ENCODE measurements around the gene YWHAQ. TPM values are rescaled to one million over a fixed set of nuclear protein-coding genes. Genes with fewer than 3 reads are reported as not detected.

The YWHAQ gene
- 100 to 1,000 TPM; 184 to 258 TPM for total RNA-seq

DNA sequence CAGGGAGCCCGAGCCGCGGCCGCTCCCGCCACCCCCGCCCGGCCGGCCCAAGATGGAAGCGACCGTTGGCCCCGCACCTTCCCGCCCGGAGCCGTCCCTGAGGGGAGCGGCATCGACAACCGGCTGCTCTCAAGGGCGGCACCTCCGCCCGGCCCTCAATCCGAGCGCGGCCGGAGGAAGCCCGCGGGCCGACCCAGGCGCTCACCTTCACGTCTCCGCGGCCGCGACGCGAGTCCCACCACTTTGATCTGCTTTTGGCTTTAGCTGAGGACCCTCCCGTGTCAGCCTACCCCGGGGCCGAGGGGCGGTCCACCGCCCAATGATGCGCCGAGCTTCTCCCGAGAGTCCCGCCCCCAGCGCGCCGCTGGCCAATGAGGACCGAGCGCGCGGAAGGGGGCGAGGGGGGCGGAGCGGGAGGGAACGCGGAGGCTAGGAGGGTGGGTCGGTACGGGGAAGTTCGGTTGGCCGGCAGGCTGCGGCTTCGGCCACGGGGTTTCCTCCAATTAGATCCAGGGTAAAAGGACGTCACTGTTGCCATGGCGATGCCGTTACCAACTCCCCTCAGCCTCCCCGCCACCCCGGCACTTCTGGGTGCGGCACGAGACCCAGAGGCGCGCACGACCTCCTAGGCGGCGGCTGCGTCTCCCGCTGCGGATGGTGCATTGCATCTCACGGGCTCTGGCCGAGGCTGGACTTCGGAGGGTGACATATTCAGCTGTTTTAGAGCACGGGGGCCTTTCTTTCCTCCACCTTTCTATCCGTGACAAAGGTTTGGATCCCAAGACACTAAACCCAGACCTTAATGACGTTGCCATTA lies at the start of gene YWHAQ:
YWHAQ (minus strand) TSS at position 262 of the 817 bp plus-strand sequence. CDS start 545 bp downstream, outside the sequence.

DNA sequence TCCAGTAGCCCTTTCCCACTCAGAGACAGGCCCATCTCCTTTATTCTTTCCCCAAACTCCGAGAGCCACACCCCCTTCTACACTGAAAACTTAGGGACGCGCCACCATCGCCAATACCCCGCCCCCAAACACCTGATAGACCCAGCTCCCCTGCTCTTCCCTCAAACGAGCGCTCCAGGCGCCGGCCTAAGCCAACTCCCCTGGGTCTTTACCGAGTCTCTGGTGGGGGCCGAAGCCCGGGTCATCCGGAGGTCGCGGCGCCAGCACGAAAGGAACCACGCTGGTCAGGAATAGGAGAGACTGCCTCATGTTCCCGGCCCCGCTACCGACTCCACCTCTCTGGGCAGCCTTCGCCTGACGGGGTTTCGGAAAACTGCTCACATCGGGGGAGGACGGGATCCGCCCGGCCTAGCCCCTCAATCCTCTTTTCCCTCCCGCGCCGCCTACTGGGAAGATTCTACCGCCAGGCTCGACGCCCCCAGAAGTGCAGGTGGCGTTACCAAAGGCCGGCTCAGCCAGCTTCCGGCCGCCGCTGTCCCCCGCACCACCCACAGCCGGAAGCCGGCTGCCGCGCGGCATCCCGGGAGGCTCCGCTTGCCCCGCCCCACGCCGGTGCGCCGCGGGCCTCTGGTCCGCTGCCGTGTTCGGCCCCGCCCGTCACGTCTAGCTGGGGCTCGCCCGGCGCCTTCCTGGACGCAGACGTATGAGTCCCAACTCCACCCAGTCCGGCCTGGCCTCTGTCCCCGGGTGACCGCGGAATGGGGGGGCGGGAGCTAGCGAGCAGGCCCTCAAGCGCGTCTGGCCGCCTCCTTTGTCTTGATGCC lies 75.3 kb downstream of the YWHAQ start, which contains the start of gene ADAM17:
ADAM17 (minus strand) TSS at position 534 of the 824 bp plus-strand sequence; CDS start at position 309, 225 bp downstream.

Small RNAs within 50 kb of the gene (small RNA-seq; reads per million reads assigned to genes)
- 0 reads per million in 2 donors for gene RF00019

Other genes starting within 250 kb of the YWHAQ start
- 10 to 100 TPM; 36.1 to 46.6 TPM for gene ITGB1BP1, start 207.5 kb downstream of the YWHAQ start, total RNA-seq
- gene CPSF3, start 207.3 kb downstream of the YWHAQ start, total RNA-seq: 10 to 100 TPM; 49.2 to 68.3 TPM
- gene IAH1, start 156.4 kb downstream of the YWHAQ start, total RNA-seq: 10 to 100 TPM; 47.5 to 54.9 TPM
- gene ADAM17, start 75.2 kb downstream of the YWHAQ start, total RNA-seq: 10 to 100 TPM; 26.5 to 32.6 TPM
- 10 to 100 TPM; 27.9 to 32.3 TPM for gene TAF1B, start 212.5 kb upstream of the YWHAQ start, total RNA-seq